ACHN (cell line): Measurements from ENCODE around the gene CTBP2.

ENCODE experiments used
- DNase-seq: peaks from one replicate; pipeline ENCODE4 v3.0.0-alpha.2; 2015
- in situ Hi-C: cut with HindIII; loops from 2 replicates; pipeline ENCODE4 v1.10.0; 2017; ENCODE audit warnings: low sequenced_read_pairs, low pct_ligation_motif_present, low pct_unique_long_range_greater_than_20kb

The CTBP2 gene

GRCh38 chr10:125116652-125117310 is 43.6 kb downstream of the CTBP2 start:
- in situ Hi-C loops, result no loop called here

GRCh38 chr10:125116041-125116649 is 44.2 kb downstream of the CTBP2 start:
- no peak for DNase-seq
- in situ Hi-C loops, result no loop called here

More at GRCh38 chr10:125116652-125117310, 43.6 kb downstream of the CTBP2 start:
- DNase-seq, result no peak

- DNase-seq, result no peak
- in situ Hi-C loops, result no loop called here
These were observed 45.0 kb downstream of the CTBP2 start for GRCh38 chr10:125115409-125115808.

GRCh38 chr10:125114761-125115391 is 45.5 kb downstream of the CTBP2 start:
- no peak for DNase-seq
- in situ Hi-C loops, result no loop called here

GRCh38 chr10:125113691-125114371 is 46.5 kb downstream of the CTBP2 start:
- no peak for DNase-seq
- in situ Hi-C loops, result no loop called here

- in situ Hi-C loops, result no loop called here
- no peak for DNase-seq
These were observed 47.5 kb downstream of the CTBP2 start for GRCh38 chr10:125112697-125113494.

- in situ Hi-C loops, result no loop called here
These were observed 49.1 kb downstream of the CTBP2 start for GRCh38 chr10:125111118-125111727.

GRCh38 chr10:125107965-125108580 is 52.3 kb downstream of the CTBP2 start:
- in situ Hi-C loops, result no loop called here
- no peak for DNase-seq

More at GRCh38 chr10:125111118-125111727, 49.1 kb downstream of the CTBP2 start:
- no peak for DNase-seq

- in situ Hi-C loops, result no loop called here
- DNase-seq, result no peak
These were observed 53.0 kb downstream of the CTBP2 start for GRCh38 chr10:125107166-125107949.

GRCh38 chr10:125106586-125106985 is 53.8 kb downstream of the CTBP2 start:
- DNase-seq, result no peak
- in situ Hi-C loops, result no loop called here

- no peak for DNase-seq
- in situ Hi-C loops, result no loop called here
These were observed 54.6 kb downstream of the CTBP2 start for GRCh38 chr10:125105706-125106255.

GRCh38 chr10:125105155-125105554 is 55.2 kb downstream of the CTBP2 start:
- no peak for DNase-seq
- in situ Hi-C loops, result no loop called here

GRCh38 chr10:125104559-125104958 is 55.8 kb downstream of the CTBP2 start:
- in situ Hi-C loops, result no loop called here
- DNase-seq, result no peak

- in situ Hi-C loops, result no loop called here
These were observed 56.4 kb downstream of the CTBP2 start for GRCh38 chr10:125103924-125104323.

GRCh38 chr10:125103466-125103865 is 56.9 kb downstream of the CTBP2 start:
- in situ Hi-C loops, result no loop called here
- no peak for DNase-seq

More at GRCh38 chr10:125103924-125104323, 56.4 kb downstream of the CTBP2 start:
- DNase-seq, result no peak

GRCh38 chr10:125102821-125103220 is 57.5 kb downstream of the CTBP2 start:
- DNase-seq, result no peak
- in situ Hi-C loops, result no loop called here

GRCh38 chr10:125102246-125102645 is 58.1 kb downstream of the CTBP2 start:
- in situ Hi-C loops, result no loop called here
- no peak for DNase-seq
